MCF 10A (cell line): ENCODE results near the gene HPS6. TPM values are rescaled to one million over a fixed set of nuclear protein-coding genes. Genes with fewer than 3 reads are reported as not detected.
"Not testable (repeated sequence)": the region's sequence is repeated elsewhere in the genome, so short reads cannot be mapped to it uniquely, and the experiment has no call there.

ENCODE experiments used
- BruUV-seq: library from RNA; stranded (reverse); fragments of 400-500 nt; replicated peaks from 2 replicates; lab custom pipeline; 2021; lab: Mats Ljungman, UMichigan
- CTCF ChIA-PET: fragments of 300-600 bp; sonication (Branson Sonifier 250); formaldehyde crosslinking; extraction: SDS; loops from one replicate; lab custom pipeline; 2021; ENCODE audit warnings: antibody characterized with exemption, inconsistent platforms; lab: Yijun Ruan, JAX
- POLR2A ChIA-PET: fragments of 300-600, 350-650 bp; sonication (Branson Sonifier 250); formaldehyde crosslinking; extraction: SDS; loops from one replicate; lab custom pipeline; 2020; ENCODE audit warnings: antibody characterized with exemption, inconsistent platforms; lab: Yijun Ruan, JAX
- DNase-seq: peaks from one replicate; pipeline ENCODE4 v3.0.0-alpha.2; 2018; ENCODE audit not compliant: unreplicated experiment
- H3K27ac Mint-ChIP-seq: one replicate; pipeline ENCODE4 v1.8.0; 2022; ENCODE audit warnings: mild to moderate bottlenecking, low read depth, mixed read lengths; ENCODE audit not compliant: unreplicated experiment
- H3K27me3 Mint-ChIP-seq: one replicate; pipeline ENCODE4 v1.8.0; 2022; ENCODE audit warnings: mixed read lengths; ENCODE audit not compliant: insufficient read depth, unreplicated experiment
- H3K36me3 Mint-ChIP-seq: one replicate; pipeline ENCODE4 v1.8.0; 2022; ENCODE audit warnings: mild to moderate bottlenecking, moderate library complexity, mixed read lengths; ENCODE audit not compliant: insufficient read depth, unreplicated experiment
- H3K4me1 Mint-ChIP-seq: one replicate; pipeline ENCODE4 v1.8.0; 2022; ENCODE audit warnings: mixed read lengths; ENCODE audit not compliant: insufficient read depth, unreplicated experiment
- H3K4me3 Mint-ChIP-seq: one replicate; pipeline ENCODE4 v1.8.0; 2022; ENCODE audit warnings: mild to moderate bottlenecking, moderate library complexity, mixed read lengths; ENCODE audit not compliant: unreplicated experiment
- H3K9me3 Mint-ChIP-seq: one replicate; pipeline ENCODE4 v1.8.0; 2022; ENCODE audit warnings: mixed read lengths; ENCODE audit not compliant: unreplicated experiment
- CTCF ChIP-seq: fragments of 200-600 bp; IDR thresholded peaks from one replicate; pipeline ENCODE4 v1.8.0; 2022; ENCODE audit warnings: antibody characterized with exemption, mild to moderate bottlenecking; ENCODE audit not compliant: unreplicated experiment
- intact Hi-C: fragments of 100-400 bp; cut with micrococcal nuclease; formaldehyde crosslinking; loops from 2 replicates; pipeline ENCODE4 v1.14.1; 2022
- total RNA-seq: library from RNA; stranded (reverse); gene quantifications from 2 replicates; pipeline ENCODE4 v1.2.3, GENCODE V29; 2022

Gene HPS6
- total RNA-seq, 1 experiment from 2014 or later = 15.0 TPM

- no TSS peak for BruUV-seq
- Mint-ChIP-seq H3K27ac (no peak overlapping the region), H3K9me3 (no peaks in the 10 kb centered on the region), H3K4me1 (no peaks in the 10 kb centered on the region), H3K36me3 (peaks cover 48% of the 10 kb centered on the region), H3K4me3 (no peak overlapping the region), H3K27me3 (no peaks in the 10 kb centered on the region)
- TF ChIP-seq CTCF = no peak
- no peak for DNase-seq
- POLR2A ChIA-PET = interaction anchor here (1.3 kb wide), 1 partner anchor 9 kb away, joined by 4 read pairs; no protein-coding TSS in a partner anchor
- CTCF ChIA-PET = interaction anchor here (0.7 to 1.5 kb wide), 2 partner anchors 28 to 57 kb away, joined by 3 read pairs; no protein-coding TSS in a partner anchor
- intact Hi-C loops = no loop called here
Observed at GRCh38 chr10:102038410-102038809, 26.7 kb upstream of the HPS6 start.

- H3K27me3 Mint-ChIP-seq = no peaks in the 10 kb centered on the region
- no peaks in the 10 kb centered on the region for H3K9me3 Mint-ChIP-seq
- CTCF ChIA-PET = interaction anchor here (1.4 kb wide), 1 partner anchor 200 kb away, joined by 6 read pairs; no protein-coding TSS in a partner anchor
- POLR2A ChIA-PET = interaction anchor here (1.6 to 1.7 kb wide), 2 partner anchors 26 to 221 kb away, joined by 3 read pairs; no protein-coding TSS in a partner anchor
- H3K4me1 Mint-ChIP-seq = no peaks in the 10 kb centered on the region
- no peak for TF ChIP-seq CTCF
- intact Hi-C loops = no loop called here
- peaks cover 37% of the 10 kb centered on the region for H3K36me3 Mint-ChIP-seq
- no TSS peak for BruUV-seq
- no peak overlapping the region for H3K4me3 Mint-ChIP-seq
- H3K27ac Mint-ChIP-seq = peak overlapping the region; percentile 33
- no peak for DNase-seq
Observed at GRCh38 chr10:102040305-102041050, 24.7 kb upstream of the HPS6 start.

GRCh38 chr10:102045292-102045691 is 19.9 kb upstream of the HPS6 start:
- ChIA-PET CTCF (no interaction called here), POLR2A (no interaction called here)
- no peaks in the 10 kb centered on the region for H3K27me3 Mint-ChIP-seq
- BruUV-seq = no TSS peak
- TF ChIP-seq CTCF = no peak
- H3K9me3 Mint-ChIP-seq = no peaks in the 10 kb centered on the region
- no peak overlapping the region for H3K27ac Mint-ChIP-seq
- no peaks in the 10 kb centered on the region for H3K4me1 Mint-ChIP-seq
- intact Hi-C loops = no loop called here
- peaks cover 6% of the 10 kb centered on the region for H3K36me3 Mint-ChIP-seq
- DNase-seq = no peak
- no peak overlapping the region for H3K4me3 Mint-ChIP-seq

GRCh38 chr10:102046095-102046494 is 19.1 kb upstream of the HPS6 start:
- BruUV-seq = no TSS peak
- POLR2A ChIA-PET = no interaction called here
- CTCF ChIA-PET = no interaction called here
- Mint-ChIP-seq H3K4me3 (no peak overlapping the region), H3K4me1 (no peaks in the 10 kb centered on the region), H3K9me3 (no peaks in the 10 kb centered on the region), H3K36me3 (peaks cover 6% of the 10 kb centered on the region), H3K27ac (no peak overlapping the region), H3K27me3 (no peaks in the 10 kb centered on the region)
- no peak for DNase-seq
- intact Hi-C loops = no loop called here
- no peak for TF ChIP-seq CTCF

GRCh38 chr10:102054881-102055646 is 10.1 kb upstream of the HPS6 start:
- CTCF ChIA-PET = interaction anchor here (0.6 to 1.6 kb wide), 7 partner anchors 59 to 1087 kb away, joined by 3 read pairs; no protein-coding TSS in a partner anchor
- H3K9me3 Mint-ChIP-seq, H3K27me3 Mint-ChIP-seq, intact Hi-C loops, BruUV-seq, DNase-seq, H3K36me3 Mint-ChIP-seq: not testable (repeated sequence)
- Mint-ChIP-seq H3K4me1 (peaks cover 24% of the 10 kb centered on the region), H3K4me3 (peak overlapping the region; percentile 92), H3K27ac (peak overlapping the region; percentile 89)
- POLR2A ChIA-PET = interaction anchor here (0.6 to 3.6 kb wide), 22 partner anchors 11 to 1876 kb away, joined by 3 to 19 read pairs (median 4); partner anchors contain the start of genes C10orf95, HPS6 and OGA
